ENCODE results near the gene ARMS2.

ARMS2 gene

DNA sequence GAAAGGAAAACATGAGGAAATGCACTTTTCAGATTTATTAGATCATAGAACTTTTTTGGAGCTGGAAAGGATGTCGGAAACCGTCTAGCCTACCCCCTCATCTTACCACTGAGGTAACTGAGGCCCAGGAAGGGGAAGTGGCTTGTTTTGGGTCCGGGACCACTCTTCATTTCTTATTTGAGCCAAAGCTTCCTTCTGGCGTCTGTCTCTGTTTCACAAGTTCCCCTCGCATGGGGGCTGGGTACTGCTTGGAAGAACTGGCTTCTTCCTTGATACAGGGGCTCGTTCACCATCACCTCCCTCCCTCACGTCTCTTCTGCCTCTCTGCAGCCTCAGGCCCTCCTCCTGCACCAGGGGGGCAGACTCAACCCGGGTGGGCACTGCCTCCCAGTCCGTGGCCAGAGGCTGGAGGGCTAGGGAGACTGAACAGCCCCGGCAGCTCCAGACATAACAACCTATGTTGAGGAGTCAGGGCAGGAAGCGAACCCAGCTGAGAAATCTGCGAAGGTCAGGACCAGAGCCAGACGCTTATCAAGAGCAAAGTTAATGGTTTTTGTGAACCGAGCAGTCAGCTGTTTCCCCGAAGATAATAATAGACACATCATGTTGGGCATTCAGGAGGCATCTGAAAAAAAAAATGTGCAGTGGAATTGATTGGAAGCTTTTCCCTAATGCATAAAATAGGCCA, 19.8 kb downstream of the ARMS2 start:
- no peak for DNase-seq

DNA sequence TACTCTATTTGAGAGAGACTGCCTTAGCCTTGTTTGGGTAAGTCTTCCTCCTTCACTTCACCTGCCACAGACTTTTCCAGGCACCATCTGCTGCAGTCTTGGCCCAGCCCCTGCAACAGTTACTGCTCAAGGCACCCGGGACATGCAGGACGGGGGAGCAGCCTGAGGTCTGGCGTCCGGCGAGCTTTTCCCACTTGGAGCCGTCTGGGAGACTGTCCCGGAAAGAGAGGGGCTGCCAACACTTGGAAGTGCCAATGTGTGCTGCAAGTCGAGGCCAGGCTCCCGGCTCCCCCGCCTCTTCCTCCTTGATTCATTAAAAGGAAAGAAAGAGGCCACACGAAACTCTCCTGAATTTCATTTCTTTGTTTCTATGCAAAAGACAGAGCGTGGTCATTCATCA, 20.6 kb downstream of the ARMS2 start:
- DNase-seq = no peak

- DNase-seq = no peak
These were observed 21.3 kb downstream of the ARMS2 start for GRCh38 chr10:122475591-122476332.

GRCh38 chr10:122476333-122476695, 21.9 kb downstream of the ARMS2 start:
- DNase-seq = no peak

DNA sequence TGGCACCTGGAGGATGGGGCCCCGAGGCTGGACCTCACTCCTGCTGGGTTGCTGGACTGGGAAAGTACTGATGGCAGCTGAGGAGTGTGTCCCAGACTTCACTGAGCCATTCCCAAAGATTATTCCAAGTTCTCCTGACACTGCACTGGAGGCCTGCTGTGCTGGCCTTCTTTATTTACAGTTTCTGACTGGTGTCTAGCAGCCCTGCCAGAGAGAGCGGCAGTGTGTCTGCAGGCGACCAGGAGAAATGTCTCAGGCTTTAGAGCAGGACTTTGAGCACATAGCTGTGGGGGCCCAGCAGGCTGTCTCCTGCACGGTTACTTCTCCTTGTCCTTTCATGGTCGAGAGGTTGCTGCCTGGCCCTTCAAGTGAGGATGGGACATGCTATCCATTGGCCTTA, 23.0 kb downstream of the ARMS2 start:
- DNase-seq = no peak

DNA sequence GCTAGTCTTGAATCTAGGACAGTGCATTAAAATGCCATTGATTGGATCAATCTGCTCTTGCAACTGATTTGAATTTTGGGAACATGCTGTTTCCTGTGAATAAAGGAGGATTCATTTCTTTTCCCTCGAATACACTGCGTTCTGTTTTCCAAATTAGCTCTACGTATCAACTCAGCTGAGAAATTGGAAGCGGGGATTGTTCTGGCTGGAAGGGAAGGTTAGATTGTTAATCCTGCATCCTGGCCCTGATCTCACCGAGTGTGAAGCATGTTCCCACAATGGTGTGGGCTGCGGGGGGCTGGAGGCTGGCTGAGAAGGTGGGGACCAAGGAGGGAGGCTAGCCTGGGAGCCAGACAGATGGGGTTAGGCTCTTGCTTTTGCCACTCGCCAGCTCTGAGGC, 24.5 kb downstream of the ARMS2 start:
- DNase-seq = no peak

GRCh38 chr10:122480146-122480833, 25.8 kb downstream of the ARMS2 start:
- DNase-seq = no peak

DNA sequence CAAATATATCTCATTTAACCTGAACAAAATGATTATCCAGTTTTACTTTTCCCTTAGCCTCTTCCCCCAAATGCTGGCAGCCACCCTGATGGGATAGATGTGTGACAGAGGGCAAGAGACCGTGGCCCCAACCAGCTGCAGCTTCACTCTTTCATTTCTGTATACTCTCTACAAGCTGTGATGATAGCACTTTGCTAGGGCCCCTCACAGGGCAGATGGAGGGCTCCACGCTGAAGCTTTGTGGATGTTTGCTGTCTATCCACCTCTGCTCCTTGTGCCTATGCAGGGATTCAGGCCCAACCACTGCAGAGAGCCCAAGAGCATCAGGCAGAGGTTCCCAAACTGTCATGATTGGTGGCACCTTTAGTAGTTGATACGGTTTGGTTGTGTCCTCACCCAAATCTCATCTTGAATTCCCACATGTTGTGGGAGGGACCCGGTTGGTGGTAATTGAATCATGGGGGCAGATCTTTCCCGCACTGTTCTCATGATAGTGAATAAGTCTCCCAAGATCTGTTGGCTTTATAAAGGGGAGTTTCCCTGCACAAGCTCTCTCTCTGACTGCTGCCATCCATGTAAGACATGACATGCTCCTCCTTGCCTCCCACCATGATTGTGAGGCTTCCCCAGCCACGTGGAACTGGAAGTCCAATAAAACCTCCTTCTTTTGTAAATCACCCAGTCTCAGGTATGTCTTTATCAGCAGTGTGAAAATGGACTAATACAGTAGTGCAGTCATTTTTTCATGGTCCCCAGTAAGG, 27.0 kb downstream of the ARMS2 start:
- DNase-seq = no peak

- no peak for DNase-seq
These were observed 30.0 kb downstream of the ARMS2 start for GRCh38 chr10:122484276-122485060.

- DNase-seq = no peak
These were observed 31.2 kb downstream of the ARMS2 start for GRCh38 chr10:122485670-122486069.

DNA sequence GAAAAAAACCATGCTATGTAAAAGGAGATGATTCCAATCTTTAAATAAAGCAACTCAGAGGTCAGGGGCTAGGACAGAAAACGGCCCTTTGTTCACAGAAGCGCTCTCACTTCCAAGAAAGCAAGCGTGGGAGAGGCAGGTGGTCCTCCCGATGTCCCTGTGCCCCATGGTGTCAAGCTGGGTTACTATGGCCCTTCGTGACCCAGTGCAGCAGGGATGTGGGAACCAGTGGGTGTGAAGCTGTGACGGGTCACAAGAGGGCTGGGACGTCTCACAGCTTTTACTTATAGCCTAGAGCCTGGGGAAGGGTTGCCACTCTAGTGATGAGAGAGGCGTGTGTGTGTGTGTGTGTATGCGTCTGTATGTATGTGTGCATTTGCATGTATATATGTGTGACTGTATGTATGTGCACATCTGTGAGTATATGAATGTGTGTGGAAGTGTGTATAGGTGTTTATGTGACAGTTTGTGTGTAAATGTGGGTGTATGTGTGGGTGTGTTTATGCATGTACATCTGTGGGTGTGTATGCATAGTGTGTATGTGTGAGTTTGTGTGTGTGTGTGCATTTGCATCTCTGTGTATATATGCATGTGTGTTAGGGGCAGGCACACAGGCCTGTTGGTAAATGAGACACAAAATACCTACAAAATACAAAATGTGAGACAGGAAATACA, 32.1 kb downstream of the ARMS2 start:
- DNase-seq = no peak

DNA sequence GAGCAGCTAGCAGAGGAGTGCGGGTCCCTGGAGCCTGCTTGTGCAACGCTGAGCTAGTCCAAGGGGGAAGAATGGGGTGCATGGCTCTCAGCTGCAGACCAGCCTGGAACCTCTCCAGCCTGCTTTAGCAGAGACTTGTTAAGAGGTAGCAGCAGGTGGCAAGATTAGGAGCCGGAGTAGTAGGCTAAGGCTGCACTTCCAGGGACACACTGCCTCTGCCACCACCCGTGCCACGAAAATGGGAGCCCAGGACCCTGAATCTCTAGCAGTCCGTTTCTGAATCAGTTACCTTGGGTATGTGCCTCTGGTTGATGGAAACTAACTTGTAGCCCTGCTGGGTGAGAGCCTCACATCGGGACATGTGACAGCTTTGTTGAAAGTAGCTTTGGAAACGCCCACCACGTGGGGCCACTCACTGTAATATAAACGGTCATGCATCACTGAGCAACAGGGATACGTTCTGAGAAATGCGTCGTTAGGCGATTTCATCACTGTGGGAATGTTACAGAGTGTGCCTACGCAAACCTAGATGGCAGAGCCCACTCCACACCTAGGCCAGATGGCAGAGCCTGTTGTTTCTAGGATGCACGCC, 32.8 kb downstream of the ARMS2 start:
- no peak for DNase-seq

DNA sequence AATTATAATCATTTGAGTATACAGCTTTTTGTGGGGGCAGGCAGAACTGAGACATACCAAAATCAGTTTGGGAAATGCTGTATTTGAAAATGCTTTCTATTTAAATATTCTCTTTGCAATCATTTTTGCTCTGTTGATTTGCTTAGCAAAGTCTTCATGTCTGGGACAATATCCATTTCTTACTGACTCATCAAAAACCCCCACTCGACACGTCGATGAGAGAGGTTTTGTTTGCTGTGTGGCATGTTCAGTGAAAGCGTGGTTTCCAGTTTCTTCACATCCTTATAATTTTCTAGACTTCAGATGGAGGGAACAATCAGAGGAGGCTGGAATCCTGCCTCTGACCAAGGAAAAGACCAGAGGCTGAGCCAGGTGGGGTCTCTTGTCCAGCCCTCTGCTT, 35.8 kb downstream of the ARMS2 start:
- DNase-seq = no peak

- no peak for DNase-seq
These were observed 36.6 kb downstream of the ARMS2 start for GRCh38 chr10:122490786-122491680.

GRCh38 chr10:122492006-122492405, 37.6 kb downstream of the ARMS2 start:
- DNase-seq = no peak

DNA sequence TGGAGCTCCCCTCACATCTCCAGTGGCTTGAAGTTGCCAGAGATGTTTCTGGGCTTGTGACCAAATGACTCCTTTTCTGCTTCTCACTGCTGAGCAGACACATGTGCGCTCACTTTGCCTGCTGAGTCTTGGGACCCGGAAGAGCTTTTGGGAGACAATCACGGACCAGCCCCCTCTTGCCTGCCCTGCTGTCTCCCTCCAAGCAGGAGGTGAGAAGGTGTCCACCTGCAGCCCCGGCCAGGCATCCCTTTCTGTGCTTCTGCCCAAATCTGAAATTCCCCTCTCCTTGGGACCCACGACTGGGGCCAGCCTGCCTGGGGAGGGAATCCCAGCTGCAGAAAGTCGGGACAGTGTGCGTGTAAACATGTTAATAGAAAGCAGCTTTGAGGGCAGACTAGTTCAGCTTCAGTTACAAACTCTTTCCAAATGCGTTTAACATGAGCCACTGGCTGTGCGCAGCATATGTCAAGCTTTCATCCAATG, 38.6 kb downstream of the ARMS2 start:
- no peak for DNase-seq

DNA sequence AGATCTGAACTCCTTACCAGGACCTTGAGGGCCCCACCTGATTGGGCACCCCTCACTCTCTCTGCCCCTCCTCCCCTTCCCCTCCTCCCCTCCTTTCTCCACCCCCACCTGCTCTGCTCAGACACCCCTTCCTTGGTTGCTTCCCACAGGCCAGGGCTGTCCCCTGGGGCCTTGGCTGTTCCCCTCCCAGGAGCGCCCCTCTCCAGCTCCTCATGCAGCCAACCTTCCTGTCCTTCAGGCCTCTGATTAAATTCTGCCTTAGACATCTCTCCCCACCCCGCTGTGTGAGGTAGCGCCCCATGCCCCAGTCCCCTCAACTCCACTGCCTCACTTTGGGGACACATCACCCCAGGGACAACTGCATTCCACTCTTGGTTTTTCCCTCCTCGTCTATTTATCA, 39.3 kb downstream of the ARMS2 start:
- no peak for DNase-seq

DNA sequence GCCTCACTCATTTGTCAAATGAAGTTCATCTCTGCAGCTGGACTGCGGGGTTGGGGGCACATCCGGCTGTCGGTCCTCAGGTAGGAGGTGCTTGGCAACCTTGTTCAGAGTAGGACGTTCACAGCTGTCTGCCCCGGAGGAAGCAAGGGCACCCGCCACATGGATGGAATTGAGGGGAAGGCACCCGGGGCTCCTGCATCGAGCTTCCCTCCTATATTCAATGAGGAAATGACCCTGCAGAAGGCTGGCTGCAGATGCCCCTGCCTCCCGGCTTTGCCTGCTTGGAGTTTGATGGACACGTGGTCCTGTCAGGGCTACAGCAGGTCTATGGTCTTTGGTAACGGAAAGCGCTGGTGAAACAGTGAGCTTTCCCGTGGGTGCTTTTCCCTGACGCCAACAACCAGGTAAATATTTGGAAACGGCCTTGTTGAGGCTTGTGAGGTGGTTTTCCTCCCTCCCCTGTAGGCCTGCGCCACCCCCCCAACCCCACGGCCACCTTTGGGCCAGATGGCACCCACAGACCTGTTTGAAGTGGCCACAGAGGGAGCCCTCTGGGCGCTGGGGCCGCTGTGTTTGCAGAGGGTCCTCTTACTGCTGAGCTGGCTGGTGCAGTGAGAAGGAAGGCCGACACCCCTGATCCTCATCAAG, 39.8 kb downstream of the ARMS2 start:
- no peak for DNase-seq

- no peak for DNase-seq
These were observed 40.4 kb downstream of the ARMS2 start for GRCh38 chr10:122494833-122495232.
